NCI-H446 (cell line): ENCODE data around the gene LARP4.

ENCODE experiments used
- DNase-seq, 2 experiments: peaks; one replicate each; lab custom pipeline; 2025; lab: John Stamatoyannopoulos, UW

The LARP4 gene

DNA sequence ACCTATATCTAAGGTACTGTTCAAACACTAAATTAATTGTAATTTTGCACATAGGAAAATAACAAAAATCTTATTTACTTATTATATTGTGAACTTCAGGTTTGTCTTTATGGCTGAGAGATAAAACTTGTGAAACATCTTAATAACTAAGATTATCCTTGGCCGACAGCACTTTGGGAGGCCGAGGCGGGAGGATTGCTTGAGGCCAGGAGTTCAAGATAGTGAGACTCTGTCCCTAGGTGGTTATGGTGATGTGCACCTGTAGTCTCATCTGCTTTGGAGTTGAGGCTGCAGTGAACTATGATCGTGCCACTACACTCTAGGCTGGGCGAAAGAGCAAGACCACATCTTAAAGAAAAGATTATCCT is 126.7 kb downstream of the LARP4 start:
- no peak for DNase-seq

- DNase-seq, result no peak
Observed at GRCh38 chr12:50528800-50529199, 128.1 kb downstream of the LARP4 start.

- DNase-seq, result no peak
Observed at GRCh38 chr12:50529345-50529744, 128.7 kb downstream of the LARP4 start.
